ENCODE results near the gene C4BPA.
A peak's percentile ranks its signal among the peaks of the same experiment; 100 is the strongest.

Gene C4BPA

DNA sequence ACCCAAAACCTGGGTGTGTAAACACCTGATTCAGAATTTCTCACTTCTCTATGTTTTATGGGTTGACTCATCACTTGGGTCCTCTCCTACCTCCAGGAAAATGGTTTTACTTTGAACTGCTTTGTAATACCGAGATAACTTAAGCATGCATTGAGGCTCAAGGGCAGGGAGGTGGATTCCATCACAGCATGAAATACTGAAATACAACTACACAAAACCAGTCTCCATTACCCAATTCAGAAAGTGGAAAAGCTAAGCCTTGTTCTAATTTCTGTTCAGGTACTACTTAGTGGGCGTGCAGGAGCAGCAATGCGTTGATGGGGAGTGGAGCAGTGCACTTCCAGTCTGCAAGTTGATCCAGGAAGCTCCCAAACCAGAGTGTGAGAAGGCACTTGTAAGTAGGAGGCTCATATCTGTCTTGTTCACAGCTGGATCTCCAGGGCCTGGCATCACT is 6.1 kb upstream of the C4BPA start:
- intact Hi-C loops (cut with DNase I) = no loop called here
- peak in 3 of 42 donors; percentile 6 to 28 (median 9) for DNase-seq

DNA sequence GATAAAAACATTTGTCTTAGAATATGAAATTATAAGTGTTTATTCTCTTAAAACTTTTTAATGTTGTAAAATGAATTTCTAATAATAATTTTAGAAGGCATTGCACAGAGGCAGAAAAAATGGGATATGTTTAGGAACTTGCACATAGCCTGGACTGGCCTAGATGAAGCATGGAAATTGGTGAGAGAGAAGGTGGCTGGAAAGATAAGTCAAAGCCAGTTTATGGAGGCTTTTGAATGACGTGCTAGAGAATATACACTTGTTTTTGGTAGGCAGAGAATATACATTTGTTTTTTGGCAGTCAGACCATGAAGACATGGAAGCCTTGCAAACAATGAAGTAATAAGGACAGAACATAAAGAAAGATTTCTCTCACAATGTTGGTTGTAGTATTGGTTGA is 2.3 kb upstream of the C4BPA start:
- intact Hi-C loops (cut with DNase I) = no loop called here
- no peak for DNase-seq

DNA sequence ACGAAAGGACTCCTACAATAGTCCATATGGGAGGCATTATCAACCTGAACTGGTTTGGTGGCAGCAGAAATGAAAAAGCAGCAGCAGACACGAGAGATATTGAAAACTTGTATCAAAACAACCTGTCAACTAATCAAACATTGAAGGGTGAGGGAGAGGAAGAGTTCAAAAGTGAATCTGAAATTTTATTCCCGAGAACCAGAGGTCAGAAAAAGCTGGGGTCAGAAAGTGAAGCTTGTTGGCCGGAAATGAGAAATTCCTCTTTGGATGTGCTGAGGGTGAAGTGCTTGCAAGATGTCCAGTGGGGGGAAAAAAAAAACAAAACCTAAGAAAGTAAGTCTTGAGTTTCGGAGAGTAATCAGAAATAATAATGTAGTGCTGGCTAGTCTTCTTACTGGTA is 1.9 kb upstream of the C4BPA start:
- no peak for DNase-seq
- intact Hi-C loops (cut with DNase I) = no loop called here

DNA sequence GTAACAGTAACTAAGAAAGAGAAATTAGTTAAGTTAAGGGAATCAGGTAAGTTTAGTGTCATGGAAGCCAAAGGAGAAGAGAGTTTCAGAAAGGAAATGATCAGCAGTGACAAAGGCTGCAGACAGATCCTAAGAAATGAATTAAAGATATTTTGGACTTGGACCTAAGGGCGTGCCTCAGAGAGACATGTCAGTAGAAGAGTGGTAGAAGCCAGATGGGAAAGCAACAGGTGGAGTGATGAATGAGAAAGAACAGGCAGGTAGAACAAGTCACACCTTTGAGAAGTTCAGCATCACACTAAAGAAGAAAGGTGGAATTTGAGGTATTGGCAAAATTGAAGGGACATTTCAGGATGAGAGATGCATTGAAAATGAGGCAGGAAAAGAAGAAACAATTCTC is 1.4 kb upstream of the C4BPA start:
- no peak for DNase-seq
- intact Hi-C loops (cut with DNase I) = no loop called here

DNA sequence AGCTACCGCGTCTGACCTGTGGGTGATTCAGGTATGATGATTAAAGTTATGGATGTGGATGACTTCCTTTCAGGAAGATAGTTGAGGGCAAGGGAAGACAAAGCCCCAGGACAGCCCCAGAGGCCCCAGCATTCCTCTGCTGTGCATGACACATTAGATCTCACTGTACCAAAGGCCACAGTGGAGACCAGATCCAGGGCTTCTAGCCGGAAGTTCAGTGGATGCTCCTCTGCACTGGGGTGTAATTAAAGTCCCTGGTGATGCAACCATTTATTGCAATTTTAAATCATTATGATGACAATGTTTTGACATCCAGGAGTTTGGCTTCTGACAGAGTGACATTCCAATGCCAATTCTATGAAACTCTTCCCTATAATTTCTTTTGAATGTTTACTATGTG is 5.0 kb downstream of the C4BPA start:
- intact Hi-C loops (cut with DNase I) = no loop called here
- DNase-seq = no peak

DNA sequence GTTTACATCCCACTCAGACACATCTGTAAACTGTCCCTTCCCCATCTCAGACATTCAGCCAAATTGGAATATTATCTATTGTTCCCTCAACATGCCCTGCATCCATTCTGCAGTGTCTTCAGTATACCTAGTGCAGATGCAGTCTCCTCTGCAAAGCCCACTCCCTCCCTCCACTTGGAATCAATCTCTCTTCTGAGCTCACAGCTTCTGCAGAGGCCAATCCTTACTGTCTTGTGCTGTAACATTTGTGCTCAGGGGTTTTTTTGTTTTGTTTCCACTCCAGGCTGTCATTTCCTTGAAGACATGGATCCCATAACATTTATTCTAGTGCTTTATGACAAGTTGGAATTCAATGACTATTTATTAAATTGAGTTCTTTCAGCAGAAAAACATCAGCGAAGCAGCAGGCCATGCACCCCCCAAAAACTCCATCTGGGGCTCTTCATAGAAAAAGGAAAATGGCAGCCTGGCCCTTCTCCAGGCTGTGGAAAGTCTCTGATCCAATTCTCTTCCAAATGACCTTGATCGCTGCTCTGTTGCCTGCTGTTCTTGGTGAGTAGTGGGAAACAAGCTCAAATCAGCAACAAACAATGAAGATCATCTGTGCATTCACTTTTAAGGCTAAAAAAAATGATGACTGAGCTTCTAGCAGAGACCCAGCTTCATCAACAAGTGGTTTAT is 8.7 kb downstream of the C4BPA start:
- DNase-seq = no peak
- intact Hi-C loops (cut with DNase I) = no loop called here

DNA sequence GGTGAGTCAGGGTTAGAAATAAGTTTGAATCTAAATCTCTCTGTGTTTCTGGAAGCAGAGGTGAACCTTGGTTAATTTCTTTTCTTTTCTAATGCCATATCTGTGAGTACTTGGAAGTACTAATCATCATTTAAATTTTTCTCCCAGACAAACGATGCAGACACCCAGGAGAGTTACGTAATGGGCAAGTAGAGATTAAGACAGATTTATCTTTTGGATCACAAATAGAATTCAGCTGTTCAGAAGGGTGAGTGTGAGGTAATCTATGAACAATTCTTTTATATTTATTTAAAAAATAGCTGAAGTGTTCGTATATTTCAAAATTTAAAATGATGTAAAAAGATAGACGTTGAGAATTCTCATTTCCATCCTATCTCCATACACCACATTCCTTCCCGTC is 11.2 kb downstream of the C4BPA start:
- no peak for DNase-seq
- intact Hi-C loops (cut with DNase I) = no loop called here

DNA sequence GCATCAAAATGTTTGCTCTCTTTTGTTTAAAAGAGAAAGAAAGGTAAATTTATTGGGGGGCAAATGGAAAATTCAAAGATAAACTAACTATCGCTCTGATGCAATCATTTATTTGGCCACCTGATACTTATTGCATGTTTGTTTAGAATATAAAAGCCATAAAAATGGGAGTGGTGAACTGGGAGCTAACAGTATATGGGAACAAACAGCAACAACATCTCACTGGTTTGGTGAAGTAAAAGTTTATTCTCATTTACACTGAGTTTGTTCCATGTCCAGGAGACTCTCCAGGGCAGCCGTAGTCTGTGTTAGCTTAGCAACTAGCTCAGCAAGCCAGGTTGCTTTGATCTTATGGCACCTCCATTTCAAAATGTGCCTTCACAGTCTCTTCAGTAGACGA is 20.4 kb downstream of the C4BPA start:
- no peak for DNase-seq
- intact Hi-C loops (cut with DNase I) = no loop called here

DNA sequence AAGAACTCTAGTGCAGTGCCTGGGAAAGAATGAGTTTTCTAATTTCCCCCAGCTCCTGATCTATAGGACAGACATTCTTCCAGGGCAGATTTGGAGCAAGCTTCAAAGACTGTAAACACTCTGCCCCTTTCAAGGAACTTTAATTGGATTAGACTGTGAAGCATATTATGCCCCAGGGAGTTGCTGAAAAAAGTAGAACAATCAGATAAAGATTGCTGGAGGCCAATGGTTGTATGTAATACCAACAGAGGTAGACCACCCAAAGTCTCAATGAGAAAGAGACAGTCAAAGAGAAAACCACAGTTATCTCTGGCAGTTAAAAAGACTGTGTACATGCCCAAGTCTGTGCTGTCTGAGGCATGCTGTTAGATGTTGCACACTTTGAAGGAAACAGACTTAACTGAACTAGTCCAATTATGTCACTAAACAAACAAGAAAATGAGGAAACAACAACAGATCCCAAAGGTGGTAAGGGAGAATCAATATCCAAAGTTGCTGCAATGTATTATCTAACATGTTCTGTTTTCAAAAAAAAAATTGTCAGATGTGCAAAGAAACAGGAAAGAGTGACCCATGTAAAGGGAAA is 24.4 kb downstream of the C4BPA start:
- no peak for DNase-seq
- intact Hi-C loops (cut with DNase I) = no loop called here

DNA sequence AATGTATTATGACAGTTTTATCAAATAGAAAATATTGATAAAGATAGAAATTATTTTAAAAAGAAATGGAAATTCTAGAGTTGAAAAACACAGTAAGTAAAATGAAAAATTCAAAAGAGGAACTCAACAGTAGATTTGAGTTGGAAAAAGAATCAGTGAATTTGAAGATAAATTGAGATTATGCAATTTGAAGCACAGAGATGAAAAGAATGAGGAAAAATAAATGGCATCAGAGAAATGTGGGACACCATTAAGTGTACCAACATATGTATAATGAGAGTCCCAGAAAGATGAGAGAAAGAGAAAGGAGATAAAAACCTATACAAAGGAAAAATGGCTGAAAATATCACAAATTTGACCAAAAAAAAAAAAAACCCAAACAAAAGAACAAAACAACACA is 25.0 kb downstream of the C4BPA start:
- intact Hi-C loops (cut with DNase I) = no loop called here
- no peak for DNase-seq

DNA sequence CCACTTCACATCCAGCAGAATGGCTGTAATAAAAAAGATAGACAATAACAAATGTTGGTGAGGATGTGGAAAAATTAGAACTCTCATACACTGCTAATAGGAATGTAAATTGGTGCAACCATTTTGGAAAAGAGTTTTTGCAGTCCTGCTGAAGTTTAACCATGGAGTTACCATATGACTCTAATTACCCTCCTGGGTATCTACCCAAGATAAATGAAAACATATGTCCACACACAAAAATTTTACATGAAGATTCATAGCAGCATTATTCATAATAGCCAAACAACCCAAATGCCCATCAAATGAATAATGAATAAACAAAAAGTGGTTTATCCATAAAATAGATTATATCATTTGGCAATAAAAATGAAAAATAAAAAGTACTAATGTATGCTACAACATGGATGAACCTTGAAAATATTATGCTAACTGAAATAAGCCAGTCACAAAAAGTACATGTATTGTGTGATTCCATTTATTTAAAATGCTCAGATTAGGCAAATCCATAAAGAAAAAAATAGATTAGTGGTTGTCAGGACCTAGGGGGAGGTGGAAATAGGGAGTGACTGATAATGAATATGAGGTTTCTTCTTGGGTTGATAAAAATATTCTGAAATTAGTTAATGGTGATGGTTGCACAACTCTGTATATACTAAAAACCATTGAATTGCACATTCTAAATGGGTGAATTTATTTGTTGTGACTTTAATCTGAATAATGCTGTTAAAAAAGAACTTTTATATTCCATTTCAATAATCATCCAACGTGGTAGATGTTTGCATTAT is 26.4 kb downstream of the C4BPA start:
- intact Hi-C loops (cut with DNase I) = no loop called here
- DNase-seq = no peak

DNA sequence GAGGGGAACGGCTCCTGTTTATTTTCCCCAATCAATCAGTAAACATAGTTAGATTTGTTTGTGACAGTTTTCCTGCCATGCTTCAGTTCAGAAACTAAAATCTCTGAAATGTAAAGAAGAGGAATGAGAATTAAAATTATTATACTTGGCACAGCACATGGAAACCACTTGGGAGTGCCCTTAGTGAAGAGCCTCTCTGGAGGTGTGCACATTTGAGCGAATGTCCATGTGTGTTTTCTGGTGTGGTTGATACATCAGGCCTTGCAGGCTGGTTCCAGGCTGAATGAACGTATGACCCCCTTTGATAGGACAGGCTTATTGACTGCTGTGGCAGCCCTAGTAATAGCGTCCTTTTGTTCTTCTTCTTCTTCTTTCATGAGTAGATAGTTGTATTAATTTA is 27.1 kb downstream of the C4BPA start:
- DNase-seq = no peak

DNA sequence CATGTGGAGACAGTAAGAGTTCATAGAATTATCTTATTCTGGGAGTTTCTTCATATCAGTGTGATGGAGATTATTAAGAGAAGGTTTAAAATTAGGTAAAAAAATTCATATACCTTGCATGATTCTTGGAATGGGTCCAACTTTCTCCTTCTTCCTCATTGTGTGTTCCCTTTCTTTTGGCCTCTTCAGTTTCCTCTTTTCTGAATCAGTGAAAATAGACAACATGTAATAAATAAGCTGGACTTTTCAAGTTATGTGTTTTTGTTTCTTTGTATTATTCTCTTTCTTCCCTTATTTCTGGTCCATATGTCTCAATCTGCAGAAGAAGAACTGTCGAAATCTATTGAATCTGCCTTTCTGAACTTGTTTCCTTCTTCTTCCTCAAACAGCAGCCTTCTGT is 30.5 kb downstream of the C4BPA start:
- intact Hi-C loops (cut with DNase I) = no loop called here

More for the DNA sequence above, 27.1 kb downstream of the C4BPA start:
- intact Hi-C loops (cut with DNase I) = no loop called here

DNA sequence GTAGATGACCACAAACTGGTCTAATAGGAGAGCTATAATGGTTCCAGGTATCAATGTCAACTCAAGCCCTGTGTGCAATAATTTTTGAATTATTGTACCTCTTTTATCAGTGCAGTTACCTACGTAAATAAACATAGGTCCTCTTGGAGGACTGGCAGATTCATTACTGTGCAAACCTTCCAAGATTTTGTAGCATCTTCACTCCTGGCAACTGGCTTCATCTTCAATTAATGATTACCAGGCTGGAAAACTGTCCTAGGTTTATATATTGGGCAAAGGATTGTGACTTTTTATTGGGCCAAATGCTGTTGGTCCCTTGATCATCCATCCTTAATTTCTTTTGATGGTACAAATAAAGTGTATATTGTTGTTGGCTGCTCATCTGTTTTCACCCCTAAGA is 35.6 kb downstream of the C4BPA start:
- DNase-seq = no peak
- intact Hi-C loops (cut with DNase I) = no loop called here

More for the DNA sequence above, 30.5 kb downstream of the C4BPA start:
- no peak for DNase-seq

DNA sequence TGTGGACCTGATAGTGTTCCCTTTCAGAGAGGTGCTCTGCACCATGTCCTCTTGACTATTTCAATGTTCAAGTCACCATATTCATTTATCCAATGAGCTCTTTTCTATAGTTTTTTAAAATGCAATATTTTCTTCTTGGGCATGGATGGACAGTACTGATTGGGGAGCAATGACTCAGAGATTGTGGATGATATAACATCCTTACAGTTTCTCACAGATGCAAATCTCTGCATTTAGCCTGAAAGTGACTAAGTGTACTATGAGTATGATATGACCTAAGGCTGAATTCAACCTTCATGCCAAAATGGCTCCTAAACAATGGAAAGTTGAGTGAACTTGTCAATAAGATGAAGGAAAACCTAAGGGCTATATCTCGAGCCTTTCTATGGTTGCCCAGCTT is 36.5 kb downstream of the C4BPA start:
- DNase-seq = no peak
- intact Hi-C loops (cut with DNase I) = no loop called here

DNA sequence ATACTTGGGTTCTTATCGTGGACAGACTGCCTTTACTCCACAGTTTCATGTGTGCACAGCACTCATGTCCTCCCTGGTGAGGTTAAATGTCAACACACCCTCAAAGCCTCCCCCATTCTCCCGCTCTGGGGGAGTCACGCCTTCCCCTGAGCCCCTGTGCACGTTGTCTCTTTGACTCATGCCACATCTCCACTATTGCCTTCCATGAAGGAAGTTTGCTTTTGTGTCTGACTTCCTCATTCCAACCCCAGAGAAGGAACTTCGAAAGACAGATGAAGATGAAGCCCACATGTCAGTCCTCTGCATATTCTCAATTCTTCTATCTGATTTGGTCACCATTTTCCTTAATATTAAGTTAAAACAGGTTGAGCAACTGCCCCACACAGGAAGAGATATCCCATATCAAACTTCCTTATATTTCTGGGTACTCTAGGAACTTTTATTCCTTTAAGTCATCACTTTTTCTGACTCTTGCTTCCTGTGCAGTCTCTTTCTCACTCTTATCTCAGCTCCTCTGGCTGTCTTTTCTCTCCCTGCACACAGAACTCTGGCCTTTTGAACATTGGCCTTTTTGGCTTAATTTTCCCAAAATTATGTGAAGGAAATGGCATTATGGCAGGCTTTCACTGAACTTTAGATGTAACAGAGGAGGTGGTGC is 41.5 kb downstream of the C4BPA start:
- no peak for DNase-seq
- intact Hi-C loops (cut with DNase I) = no loop called here

DNA sequence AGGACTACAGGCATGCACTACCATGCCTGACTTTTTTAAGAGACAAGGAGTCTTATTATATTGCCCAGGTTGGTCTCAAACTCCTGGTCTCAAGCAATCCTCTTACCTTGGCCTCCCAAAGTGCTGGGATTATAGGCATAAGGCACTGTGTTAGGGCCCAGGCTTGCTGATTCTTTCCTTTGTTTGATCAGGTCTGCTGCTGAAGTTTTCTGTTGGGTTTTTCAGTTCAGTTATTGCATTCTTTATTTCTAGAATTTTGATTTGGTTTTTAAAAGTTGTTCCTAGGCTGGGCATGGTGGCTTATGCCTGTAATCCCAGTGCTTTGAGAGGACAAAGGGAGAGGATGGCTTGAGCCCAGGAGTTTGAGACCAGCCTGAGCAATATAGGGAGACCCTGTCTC is 47.9 kb downstream of the C4BPA start:
- intact Hi-C loops (cut with DNase I) = no loop called here

DNA sequence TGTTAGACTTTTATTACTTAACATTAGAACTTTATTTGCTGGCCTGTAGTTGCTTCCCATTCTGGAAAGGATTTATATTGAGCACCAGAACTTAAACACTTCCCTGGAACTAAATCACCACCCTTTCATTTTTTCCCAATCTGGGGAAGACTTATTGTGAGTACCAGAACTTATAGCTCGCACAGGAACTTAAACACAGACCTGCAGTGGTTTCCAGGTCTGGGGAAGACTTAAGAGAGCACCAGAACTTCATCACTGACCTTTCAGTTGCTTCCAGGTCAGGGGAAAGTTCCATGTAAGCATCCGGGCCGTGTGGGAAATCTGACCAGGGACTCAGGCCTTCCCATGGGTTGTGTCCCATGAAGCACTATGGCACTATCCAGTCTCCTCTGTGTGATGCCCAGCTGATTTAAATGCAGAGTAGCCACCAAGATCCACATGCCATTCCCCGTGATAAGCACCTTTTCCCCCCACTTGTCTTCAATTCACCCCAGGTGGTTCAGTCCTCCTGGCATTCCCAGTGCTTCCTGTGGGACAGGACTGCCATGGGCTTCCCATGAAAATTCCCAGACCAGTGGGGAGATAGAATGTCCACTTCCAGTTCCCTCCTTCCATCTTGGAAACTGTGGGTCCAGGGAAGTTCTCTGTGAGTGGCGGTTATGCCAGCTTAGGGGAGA is 48.9 kb downstream of the C4BPA start:
- intact Hi-C loops (cut with DNase I) = no loop called here
- DNase-seq = no peak

More for the DNA sequence above, 47.9 kb downstream of the C4BPA start:
- DNase-seq = no peak

DNA sequence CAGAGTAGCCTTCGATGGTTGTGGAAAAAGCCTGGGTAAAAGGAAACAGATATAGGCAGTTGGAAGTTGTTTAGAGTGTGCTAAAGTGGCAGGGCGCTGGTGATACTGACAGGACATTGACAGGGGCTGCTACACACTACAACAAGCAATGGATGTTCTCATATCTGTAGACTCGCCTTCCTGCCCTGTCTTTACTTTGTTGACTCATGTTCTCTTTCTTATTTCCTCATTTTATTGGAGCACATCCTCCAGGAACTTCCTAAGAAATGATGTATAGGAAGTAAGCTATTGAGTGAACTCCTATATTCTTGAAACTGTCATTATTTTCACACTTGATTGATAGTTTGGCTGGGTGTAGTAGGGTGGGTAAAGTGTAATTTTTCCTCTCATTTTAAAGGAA is 51.0 kb downstream of the C4BPA start:
- intact Hi-C loops (cut with DNase I) = no loop called here
- no peak for DNase-seq

Measured in head of caudate nucleus (tissue), 42 donors.